Prostate gland (tissue), 2 donors: ENCODE measurements around the gene VAMP1.

Experiments
- POLR2A ChIP-seq: fragments of 450-650 bp; IDR thresholded peaks from one replicate; pipeline ENCODE4 v1.6.1; 2016; ENCODE audit warnings: antibody characterized with exemption, mild to moderate bottlenecking
- TF ChIP-seq, protein P1 (sequence below), 4 experiments: fragments of 200-600 bp in 2 of 4; fragments of 450-650 bp in 2 of 4; sonication (generic) in 2 of 4; IDR thresholded peaks; 1 replicate in 3 of 4; 2 replicates in 1 of 4; pipeline ENCODE4 v1.5.1; 2016 to 2019; ENCODE audit warnings: antibody characterized with exemption in 4 of 4, mild to moderate bottlenecking in 2 of 4, moderate library complexity in 2 of 4

DNA sequence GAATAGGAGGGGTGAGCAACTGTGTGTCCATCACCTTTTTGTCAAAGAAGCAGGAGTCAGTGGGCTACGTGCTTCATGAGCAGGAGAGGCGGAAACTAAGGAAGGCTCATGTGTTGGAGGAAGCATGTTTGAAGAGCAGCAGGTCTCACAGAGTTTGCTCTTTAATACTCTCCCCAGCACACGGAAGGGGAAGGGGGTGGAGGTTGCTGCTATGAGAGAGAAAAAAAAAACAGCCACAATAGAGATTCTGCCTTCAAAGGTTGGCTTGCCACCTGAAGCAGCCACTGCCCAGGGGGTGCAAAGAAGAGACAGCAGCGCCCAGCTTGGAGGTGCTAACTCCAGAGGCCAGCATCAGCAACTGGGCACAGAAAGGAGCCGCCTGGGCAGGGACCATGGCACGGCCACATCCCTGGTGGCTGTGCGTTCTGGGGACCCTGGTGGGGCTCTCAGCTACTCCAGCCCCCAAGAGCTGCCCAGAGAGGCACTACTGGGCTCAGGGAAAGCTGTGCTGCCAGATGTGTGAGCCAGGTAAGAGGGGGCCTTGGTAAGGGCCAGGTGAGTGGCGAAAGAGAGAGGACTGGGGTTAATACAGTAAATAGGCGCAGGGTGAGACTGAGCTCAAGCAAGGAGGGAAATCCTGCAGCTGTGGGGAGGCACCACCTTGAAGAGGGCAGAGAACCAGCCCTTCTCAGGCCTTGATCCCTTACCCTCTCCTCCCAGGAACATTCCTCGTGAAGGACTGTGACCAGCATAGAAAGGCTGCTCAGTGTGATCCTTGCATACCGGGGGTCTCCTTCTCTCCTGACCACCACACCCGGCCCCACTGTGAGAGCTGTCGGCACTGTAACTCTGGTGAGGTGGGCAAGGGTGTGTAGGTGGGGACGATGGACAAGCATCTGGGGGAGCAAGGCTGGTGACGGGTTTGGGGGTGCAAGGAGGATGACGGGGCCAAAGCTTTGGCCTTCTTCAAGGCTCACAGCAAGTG, 25.5 kb downstream of the VAMP1 start, which contains the start of gene CD27:
- TF ChIP-seq, protein P1, sequence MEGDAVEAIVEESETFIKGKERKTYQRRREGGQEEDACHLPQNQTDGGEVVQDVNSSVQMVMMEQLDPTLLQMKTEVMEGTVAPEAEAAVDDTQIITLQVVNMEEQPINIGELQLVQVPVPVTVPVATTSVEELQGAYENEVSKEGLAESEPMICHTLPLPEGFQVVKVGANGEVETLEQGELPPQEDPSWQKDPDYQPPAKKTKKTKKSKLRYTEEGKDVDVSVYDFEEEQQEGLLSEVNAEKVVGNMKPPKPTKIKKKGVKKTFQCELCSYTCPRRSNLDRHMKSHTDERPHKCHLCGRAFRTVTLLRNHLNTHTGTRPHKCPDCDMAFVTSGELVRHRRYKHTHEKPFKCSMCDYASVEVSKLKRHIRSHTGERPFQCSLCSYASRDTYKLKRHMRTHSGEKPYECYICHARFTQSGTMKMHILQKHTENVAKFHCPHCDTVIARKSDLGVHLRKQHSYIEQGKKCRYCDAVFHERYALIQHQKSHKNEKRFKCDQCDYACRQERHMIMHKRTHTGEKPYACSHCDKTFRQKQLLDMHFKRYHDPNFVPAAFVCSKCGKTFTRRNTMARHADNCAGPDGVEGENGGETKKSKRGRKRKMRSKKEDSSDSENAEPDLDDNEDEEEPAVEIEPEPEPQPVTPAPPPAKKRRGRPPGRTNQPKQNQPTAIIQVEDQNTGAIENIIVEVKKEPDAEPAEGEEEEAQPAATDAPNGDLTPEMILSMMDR (IDR thresholded peaks at IDR 0.05), result no peak
- TF ChIP-seq POLR2A, result no peak
